H9 (cell line): ENCODE data around the gene GFPT2. TPM values are rescaled to one million over a fixed set of nuclear protein-coding genes. Genes with fewer than 3 reads are reported as not detected.
A peak's percentile ranks its signal among the peaks of the same experiment; 100 is the strongest.

Experiments
- DNase-seq: peaks from one replicate; pipeline ENCODE4 v3.0.0-alpha.2; 2017
- H2AFZ ChIP-seq: one replicate; pipeline ENCODE4 v1.6.1; 2013; ENCODE audit warnings: mild to moderate bottlenecking, low read length, control low read depth, moderate library complexity
- H2AK5ac ChIP-seq: 2 replicates; pipeline ENCODE4 v1.6.1; 2013; ENCODE audit warnings: low read length, control low read depth, mixed read lengths; ENCODE audit not compliant: insufficient read length
- H2BK120ac ChIP-seq: one replicate; pipeline ENCODE4 v1.6.1; 2013; ENCODE audit warnings: low read depth, mild to moderate bottlenecking, low read length, control low read depth, inconsistent platforms; ENCODE audit not compliant: poor library complexity, severe bottlenecking
- H2BK12ac ChIP-seq: 2 replicates; pipeline ENCODE4 v1.6.1; 2013; ENCODE audit warnings: low read length, control low read depth, mixed read lengths, low read depth; ENCODE audit not compliant: insufficient read length
- H2BK15ac ChIP-seq: 2 replicates; pipeline ENCODE4 v1.6.1; 2013; ENCODE audit warnings: low read depth, low read length, control low read depth
- H2BK20ac ChIP-seq: one replicate; pipeline ENCODE4 v1.6.1; 2013; ENCODE audit warnings: low read depth, mild to moderate bottlenecking, low read length, control low read depth, inconsistent platforms; ENCODE audit not compliant: poor library complexity, severe bottlenecking
- H2BK5ac ChIP-seq: 2 replicates; pipeline ENCODE4 v1.6.1; 2013; ENCODE audit warnings: low read length, control low read depth, mixed read lengths; ENCODE audit not compliant: insufficient read length
- H3K14ac ChIP-seq: 2 replicates; pipeline ENCODE4 v1.6.1; 2013; ENCODE audit warnings: low read length, control low read depth; ENCODE audit not compliant: insufficient read depth
- H3K18ac ChIP-seq: 2 replicates; pipeline ENCODE4 v1.6.1; 2013; ENCODE audit warnings: low read depth, mild to moderate bottlenecking, mixed read lengths, low read length, control low read depth; ENCODE audit not compliant: insufficient read length
- H3K23ac ChIP-seq: 2 replicates; pipeline ENCODE4 v1.6.1; 2013; ENCODE audit warnings: low read length, control low read depth, mixed read lengths, low read depth; ENCODE audit not compliant: insufficient read length
- H3K23me2 ChIP-seq: 2 replicates; pipeline ENCODE4 v1.6.1; 2013; ENCODE audit warnings: low read depth, mild to moderate bottlenecking, mixed read lengths, low read length, control low read depth; ENCODE audit not compliant: insufficient read length, poor library complexity, severe bottlenecking
- H3K27ac ChIP-seq: 2 replicates; pipeline ENCODE4 v1.5.1; 2013; ENCODE audit warnings: low read length, control low read depth, mixed read lengths, low read depth; ENCODE audit not compliant: insufficient read length
- H3K27me3 ChIP-seq: 2 replicates; pipeline ENCODE4 v1.6.1; 2013; ENCODE audit warnings: low read length, control low read depth, inconsistent platforms; ENCODE audit not compliant: insufficient read depth
- H3K4ac ChIP-seq: 2 replicates; pipeline ENCODE4 v1.6.1; 2013; ENCODE audit warnings: low read depth, mild to moderate bottlenecking, control low read depth, inconsistent platforms, low read length, moderate library complexity
- H3K4me1 ChIP-seq: 2 replicates; pipeline ENCODE4 v1.6.1; 2013; ENCODE audit warnings: low read length, control low read depth, inconsistent platforms; ENCODE audit not compliant: insufficient read depth
- H3K4me2 ChIP-seq: 2 replicates; pipeline ENCODE4 v1.6.1; 2013; ENCODE audit warnings: low read length, control low read depth, mixed read lengths; ENCODE audit not compliant: insufficient read length, insufficient read depth
- H3K56ac ChIP-seq: 2 replicates; pipeline ENCODE4 v1.6.1; 2013; ENCODE audit warnings: low read depth, mild to moderate bottlenecking, mixed read lengths, low read length, control low read depth; ENCODE audit not compliant: insufficient read length
- H3K79me1 ChIP-seq: 2 replicates; pipeline ENCODE4 v1.6.1; 2013; ENCODE audit warnings: low read depth, mild to moderate bottlenecking, moderate library complexity, low read length, control low read depth, inconsistent platforms; ENCODE audit not compliant: insufficient read depth, poor library complexity, severe bottlenecking
- H3K79me2 ChIP-seq: 2 replicates; pipeline ENCODE4 v1.6.1; 2013; ENCODE audit warnings: low read length, control low read depth, inconsistent platforms; ENCODE audit not compliant: insufficient read depth
- H3K9ac ChIP-seq: 2 replicates; pipeline ENCODE4 v1.6.1; 2013; ENCODE audit warnings: low read length, control low read depth, mixed read lengths; ENCODE audit not compliant: insufficient read length; ENCODE audit errors: extremely low read depth
- H3K9me3 ChIP-seq: one replicate; pipeline ENCODE4 v1.6.1; 2013; ENCODE audit warnings: low read depth, low read length, inconsistent platforms; ENCODE audit not compliant: control insufficient read depth
- H3T11ph ChIP-seq: one replicate; pipeline ENCODE4 v1.6.1; 2013; ENCODE audit warnings: mild to moderate bottlenecking, low read length, control low read depth, inconsistent platforms
- H4K20me1 ChIP-seq: one replicate; pipeline ENCODE4 v1.6.1; 2013; ENCODE audit not compliant: control insufficient read depth, insufficient read length, insufficient read depth
- H4K5ac ChIP-seq: 2 replicates; pipeline ENCODE4 v1.6.1; 2013; ENCODE audit warnings: low read depth, mild to moderate bottlenecking, mixed read lengths, low read length, control low read depth; ENCODE audit not compliant: insufficient read length
- H4K8ac ChIP-seq: replicated peaks from 2 replicates; pipeline ENCODE4 v1.6.1; 2013; ENCODE audit warnings: low read length, control low read depth, mixed read lengths, low read depth; ENCODE audit not compliant: insufficient read length
- H4K91ac ChIP-seq: 2 replicates; pipeline ENCODE4 v1.6.1; 2013; ENCODE audit warnings: low read depth, mild to moderate bottlenecking, moderate library complexity, mixed read lengths, low read length, control low read depth; ENCODE audit not compliant: insufficient read length
- H3K27ac Mint-ChIP-seq, 3 experiments: 2 replicates in 2 of 3; 3 replicates in 1 of 3; pipeline ENCODE4 v1.8.0; 2020 to 2021; ENCODE audit warnings: mixed read lengths in 3 of 3, mild to moderate bottlenecking in 1 of 3, moderate library complexity in 1 of 3
- H3K27me3 Mint-ChIP-seq: 2 replicates; pipeline ENCODE4 v1.8.0; 2021; ENCODE audit warnings: low read depth, mild to moderate bottlenecking, moderate library complexity, mixed read lengths
- H3K36me3 Mint-ChIP-seq, 3 experiments: 2 replicates in 2 of 3; 3 replicates in 1 of 3; pipeline ENCODE4 v1.8.0; 2020 to 2021; ENCODE audit warnings: low read depth in 3 of 3, mixed read lengths in 3 of 3; ENCODE audit not compliant: insufficient read depth in 1 of 3
- H3K4me1 Mint-ChIP-seq, 2 experiments: 2 replicates each; pipeline ENCODE4 v1.8.0; 2020; ENCODE audit warnings: mixed read lengths in 2 of 2
- H3K4me3 Mint-ChIP-seq, 2 experiments: 2 replicates in 1 of 2; 3 replicates in 1 of 2; pipeline ENCODE4 v1.8.0; 2020 to 2021; ENCODE audit warnings: mild to moderate bottlenecking in 2 of 2, mixed read lengths in 2 of 2, moderate library complexity in 1 of 2
- H3K9me3 Mint-ChIP-seq, 2 experiments: 2 replicates in 1 of 2; 3 replicates in 1 of 2; pipeline ENCODE4 v1.8.0; 2020; ENCODE audit warnings: mild to moderate bottlenecking in 2 of 2, mixed read lengths in 2 of 2, moderate library complexity in 1 of 2
- CTCF ChIP-seq: fragments of 200-600 bp; sonication (generic); conservative IDR thresholded peaks from 3 replicates; pipeline ENCODE4 v1.8.0; 2021; ENCODE audit warnings: antibody characterized with exemption, mild to moderate bottlenecking
- WGBS: extraction: QIAGEN DNeasy Blood & Tissue Kit; methylation state at CpG from one replicate; pipeline ENCODE4 v1.1.7; 2013; ENCODE audit warnings: missing lambda C conversion rate, low lambda C conversion rate, mixed read lengths; ENCODE audit not compliant: insufficient read length; ENCODE audit errors: extremely low coverage; 5-methylcytosine and 5-hydroxymethylcytosine counted together
- total RNA-seq: library from RNA; stranded (reverse); gene quantifications from 2 replicates; pipeline ENCODE4 v1.2.1, GENCODE V29; 2021

GFPT2 gene
- total RNA-seq, 1 experiment from 2014 or later, result 89.8 TPM

GRCh38 chr5:180296771-180297170 is 56.4 kb downstream of the GFPT2 start:
- H2BK15ac ChIP-seq, result no peak overlapping the region
- no peaks in the 10 kb centered on the region for H3K79me2 ChIP-seq
- H3K23me2 ChIP-seq, result no peaks in the 10 kb centered on the region
- TF ChIP-seq CTCF, result peak; percentile 20; the same call in 2 of the 3 replicates
- no peak overlapping the region for H3K18ac ChIP-seq
- no peak overlapping the region for H2BK12ac ChIP-seq
- no peak overlapping the region for H3K4me2 ChIP-seq
- no peak for DNase-seq
- no peak overlapping the region for H3K9ac ChIP-seq
- H3K27ac ChIP-seq, result no peak overlapping the region
- peaks cover 24 to 31% (median 29%) of the 10 kb centered on the region in 3 experiments for H3K36me3 Mint-ChIP-seq
- H3K14ac ChIP-seq, result no peak overlapping the region
- no peak overlapping the region for H3T11ph ChIP-seq
- no peak overlapping the region for H2BK5ac ChIP-seq
- no peaks in the 10 kb centered on the region for H3K27me3 ChIP-seq
- no peak overlapping the region for H2BK120ac ChIP-seq
- no peak overlapping the region for H3K4me3 Mint-ChIP-seq
- peaks cover 0 to 3% of the 10 kb centered on the region in 2 experiments; a peak in 4 of 5 replicates for H3K9me3 Mint-ChIP-seq
- no peak overlapping the region for H4K91ac ChIP-seq
- H3K4ac ChIP-seq, result no peak overlapping the region
- H4K5ac ChIP-seq, result no peak overlapping the region
- H3K4me1 Mint-ChIP-seq, result peaks cover 16 to 21% of the 10 kb centered on the region in 2 experiments
- no peaks in the 10 kb centered on the region for H3K79me1 ChIP-seq
- no peak overlapping the region for H3K56ac ChIP-seq
- no CpG with 5 or more reads among the region's 7 CpGs for WGBS
- no peak overlapping the region for H3K23ac ChIP-seq
- no peak overlapping the region for H2AK5ac ChIP-seq
- H3K4me1 ChIP-seq, result peaks cover 2% of the 10 kb centered on the region; the same call in 1 of the 2 replicates
- no peak overlapping the region for H3K27ac Mint-ChIP-seq
- H3K9me3 ChIP-seq, result no peaks in the 10 kb centered on the region
- no peak overlapping the region for H2AFZ ChIP-seq
- no peak overlapping the region for H2BK20ac ChIP-seq
- no peaks in the 10 kb centered on the region; the same call in 1 of the 2 replicates for H3K27me3 Mint-ChIP-seq
- H4K8ac ChIP-seq, result no peak overlapping the region
- no peaks in the 10 kb centered on the region for H4K20me1 ChIP-seq
